GM18520 (cell line): ENCODE data around the gene SDCCAG8.

ENCODE experiments used
- ATAC-seq: cut with Tn5 transposase; IDR thresholded peaks from one replicate; pipeline ENCODE4 v1.9.1; 2021; ENCODE audit not compliant: unreplicated experiment

The SDCCAG8 gene

GRCh38 chr1:243449373-243449772 lies 193.5 kb downstream of the SDCCAG8 start:
- ATAC-seq, result no peak

- ATAC-seq, result no peak
Measured at GRCh38 chr1:243452092-243452491, 196.3 kb downstream of the SDCCAG8 start.

- no peak for ATAC-seq
Measured at GRCh38 chr1:243454328-243454997, 198.6 kb downstream of the SDCCAG8 start.

- ATAC-seq, result no peak
Measured at GRCh38 chr1:243455760-243456651, 200.2 kb downstream of the SDCCAG8 start.

- ATAC-seq, result no peak
Measured at GRCh38 chr1:243457363-243457982, 201.6 kb downstream of the SDCCAG8 start.

GRCh38 chr1:243459059-243459458 lies 203.2 kb downstream of the SDCCAG8 start:
- ATAC-seq, result no peak

- no peak for ATAC-seq
Measured at GRCh38 chr1:243461700-243462099, 205.9 kb downstream of the SDCCAG8 start.

- ATAC-seq, result no peak
Measured at GRCh38 chr1:243462929-243463697, 207.3 kb downstream of the SDCCAG8 start.

GRCh38 chr1:243465081-243465480 lies 209.2 kb downstream of the SDCCAG8 start:
- no peak for ATAC-seq

GRCh38 chr1:243465738-243466137 lies 209.9 kb downstream of the SDCCAG8 start:
- ATAC-seq, result no peak

- no peak for ATAC-seq
Measured at GRCh38 chr1:243469497-243469896, 213.7 kb downstream of the SDCCAG8 start.

- ATAC-seq, result no peak
Measured at GRCh38 chr1:243470502-243470901, 214.7 kb downstream of the SDCCAG8 start.

- ATAC-seq, result no peak
Measured at GRCh38 chr1:243471026-243471685, 215.3 kb downstream of the SDCCAG8 start.

- peak; percentile 84 for ATAC-seq
Measured at GRCh38 chr1:243471754-243472745, 216.2 kb downstream of the SDCCAG8 start.

GRCh38 chr1:243473227-243474135 lies 217.6 kb downstream of the SDCCAG8 start:
- ATAC-seq, result no peak

- no peak for ATAC-seq
Measured at GRCh38 chr1:243474136-243474881, 218.5 kb downstream of the SDCCAG8 start.

GRCh38 chr1:243474906-243475305 lies 219.1 kb downstream of the SDCCAG8 start:
- ATAC-seq, result no peak

GRCh38 chr1:243475966-243476365 lies 220.1 kb downstream of the SDCCAG8 start:
- no peak for ATAC-seq
